GM18517 (cell line): ENCODE results near the gene GTF2IRD1.
"Not testable (repeated sequence)": the region's sequence is repeated elsewhere in the genome, so short reads cannot be mapped to it uniquely, and the experiment has no call there.

Experiments
- ATAC-seq: cut with Tn5 transposase; IDR thresholded peaks from one replicate; pipeline ENCODE4 v1.9.1; 2021; ENCODE audit warnings: mild to moderate bottlenecking, moderate library complexity; ENCODE audit not compliant: unreplicated experiment

GTF2IRD1 gene, protein sequence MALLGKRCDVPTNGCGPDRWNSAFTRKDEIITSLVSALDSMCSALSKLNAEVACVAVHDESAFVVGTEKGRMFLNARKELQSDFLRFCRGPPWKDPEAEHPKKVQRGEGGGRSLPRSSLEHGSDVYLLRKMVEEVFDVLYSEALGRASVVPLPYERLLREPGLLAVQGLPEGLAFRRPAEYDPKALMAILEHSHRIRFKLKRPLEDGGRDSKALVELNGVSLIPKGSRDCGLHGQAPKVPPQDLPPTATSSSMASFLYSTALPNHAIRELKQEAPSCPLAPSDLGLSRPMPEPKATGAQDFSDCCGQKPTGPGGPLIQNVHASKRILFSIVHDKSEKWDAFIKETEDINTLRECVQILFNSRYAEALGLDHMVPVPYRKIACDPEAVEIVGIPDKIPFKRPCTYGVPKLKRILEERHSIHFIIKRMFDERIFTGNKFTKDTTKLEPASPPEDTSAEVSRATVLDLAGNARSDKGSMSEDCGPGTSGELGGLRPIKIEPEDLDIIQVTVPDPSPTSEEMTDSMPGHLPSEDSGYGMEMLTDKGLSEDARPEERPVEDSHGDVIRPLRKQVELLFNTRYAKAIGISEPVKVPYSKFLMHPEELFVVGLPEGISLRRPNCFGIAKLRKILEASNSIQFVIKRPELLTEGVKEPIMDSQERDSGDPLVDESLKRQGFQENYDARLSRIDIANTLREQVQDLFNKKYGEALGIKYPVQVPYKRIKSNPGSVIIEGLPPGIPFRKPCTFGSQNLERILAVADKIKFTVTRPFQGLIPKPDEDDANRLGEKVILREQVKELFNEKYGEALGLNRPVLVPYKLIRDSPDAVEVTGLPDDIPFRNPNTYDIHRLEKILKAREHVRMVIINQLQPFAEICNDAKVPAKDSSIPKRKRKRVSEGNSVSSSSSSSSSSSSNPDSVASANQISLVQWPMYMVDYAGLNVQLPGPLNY

DNA sequence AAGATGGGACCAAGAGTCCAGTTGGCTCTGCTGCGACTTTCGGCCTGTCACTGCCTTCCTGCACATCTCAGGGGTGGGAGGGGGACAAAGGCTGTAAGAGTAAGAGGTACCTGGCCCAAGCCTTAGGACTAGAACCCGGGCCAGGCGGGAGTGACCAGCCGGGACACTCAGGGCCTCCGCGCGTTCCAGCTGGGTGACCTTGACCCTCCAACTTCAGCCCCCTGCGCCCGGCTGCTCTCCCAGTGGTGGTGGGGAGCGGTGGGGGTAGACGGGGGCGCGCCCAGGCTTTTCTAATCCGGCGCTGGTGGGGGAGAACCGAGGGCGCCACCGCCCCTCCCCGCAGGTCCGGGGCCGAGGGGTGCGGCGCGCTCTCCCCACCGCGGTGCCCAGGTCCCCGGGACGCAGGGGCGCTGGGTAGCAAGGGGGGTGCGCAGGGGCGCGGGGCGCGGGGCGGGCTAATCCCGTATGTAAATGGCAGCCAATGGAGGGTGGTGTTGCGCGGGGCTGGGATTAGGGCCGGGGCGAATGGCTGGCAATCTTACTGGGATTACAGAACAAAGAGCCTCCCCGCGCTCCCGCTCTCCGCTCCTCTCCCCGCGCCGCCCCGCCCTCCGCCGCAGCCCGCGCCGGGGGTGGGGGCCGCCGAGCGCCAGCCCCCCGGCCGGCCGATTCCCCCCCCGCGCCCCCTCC, at the start of gene GTF2IRD1:
GTF2IRD1 (plus strand) TSS at position 585 of the 690 bp plus-strand sequence. CDS start 54,175 bp downstream, outside the sequence.
- no peak for ATAC-seq

- no peak for ATAC-seq
These were observed 49.4 kb upstream of the GTF2IRD1 start for GRCh38 chr7:74404388-74404700.

- no peak for ATAC-seq
These were observed 49.0 kb upstream of the GTF2IRD1 start for GRCh38 chr7:74404741-74405140.

GRCh38 chr7:74405191-74405898, 48.4 kb upstream of the GTF2IRD1 start:
- ATAC-seq, result no peak

DNA sequence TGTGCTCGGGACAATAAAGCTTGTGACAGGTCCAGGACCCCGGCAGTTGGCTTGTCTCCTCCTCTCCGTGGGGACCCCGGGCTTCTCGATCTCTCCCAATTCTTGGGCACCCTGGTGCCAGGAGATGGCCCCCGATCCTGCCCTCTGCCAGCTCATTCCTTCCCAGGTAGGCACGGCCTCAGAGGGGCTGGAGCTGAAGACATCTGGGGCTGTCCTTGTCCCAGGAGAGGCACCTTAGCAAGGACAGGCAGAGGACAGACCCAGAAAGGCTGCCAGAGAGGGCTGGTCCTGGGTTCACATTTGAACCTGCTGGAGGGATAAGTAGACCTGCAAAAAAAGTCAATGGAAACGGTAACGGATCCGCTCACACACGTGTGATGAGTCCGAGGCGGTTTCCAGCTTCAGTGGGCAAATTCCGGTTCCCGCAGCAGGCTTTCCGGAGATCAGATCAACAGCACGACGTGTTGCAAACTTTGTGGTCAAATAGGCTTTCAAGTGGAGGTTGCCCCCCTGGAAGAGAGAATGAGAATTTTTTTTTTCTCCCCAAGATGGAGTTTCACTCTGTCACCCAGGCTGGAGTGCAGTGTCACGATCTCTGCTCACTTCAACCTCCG, 47.7 kb upstream of the GTF2IRD1 start:
- ATAC-seq, result no peak

- no peak for ATAC-seq
These were observed 45.7 kb upstream of the GTF2IRD1 start for GRCh38 chr7:74407958-74408357.

- ATAC-seq, result no peak
These were observed 44.1 kb upstream of the GTF2IRD1 start for GRCh38 chr7:74409571-74409970.

GRCh38 chr7:74410772-74411171, 42.9 kb upstream of the GTF2IRD1 start:
- no peak for ATAC-seq

DNA sequence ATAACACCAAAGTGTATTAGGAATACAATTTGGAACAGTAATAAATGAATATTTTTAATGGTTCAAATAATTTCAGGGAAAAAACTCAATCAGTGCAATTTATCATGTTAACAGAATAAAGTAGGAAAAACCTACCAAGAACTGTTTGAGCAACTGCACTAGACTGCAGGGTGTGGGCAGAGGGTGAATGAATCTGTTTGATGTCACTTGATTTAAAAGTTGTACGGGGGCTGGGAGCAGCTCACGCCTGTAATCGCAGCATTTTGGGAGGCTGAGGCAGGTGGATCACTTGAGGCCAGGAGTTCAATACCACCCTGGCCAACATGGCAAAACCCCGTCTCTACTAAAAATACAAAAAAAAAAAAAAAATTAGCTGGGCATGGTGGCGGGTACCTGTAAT, 42.1 kb upstream of the GTF2IRD1 start:
- not testable (repeated sequence) for ATAC-seq

DNA sequence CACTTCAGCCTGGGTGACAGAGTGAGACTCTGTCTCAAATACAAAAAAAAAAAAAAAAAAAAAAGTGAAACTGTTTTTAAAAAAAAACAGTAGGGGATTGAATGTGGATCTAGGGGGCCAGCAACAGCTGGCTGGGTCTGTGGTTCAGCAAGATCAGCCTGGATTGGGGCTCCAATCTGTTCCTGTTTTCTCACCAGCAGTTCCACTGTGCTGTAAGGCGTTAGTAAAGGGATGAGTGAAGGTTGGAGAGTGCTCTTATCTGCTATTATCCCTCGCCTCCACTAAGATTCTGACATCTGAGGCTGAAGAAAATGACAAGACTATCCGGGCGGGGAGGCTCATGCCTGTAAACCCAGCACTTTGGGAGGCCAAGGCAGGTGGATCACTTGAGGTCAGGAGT, 41.6 kb upstream of the GTF2IRD1 start:
- ATAC-seq, result no peak

DNA sequence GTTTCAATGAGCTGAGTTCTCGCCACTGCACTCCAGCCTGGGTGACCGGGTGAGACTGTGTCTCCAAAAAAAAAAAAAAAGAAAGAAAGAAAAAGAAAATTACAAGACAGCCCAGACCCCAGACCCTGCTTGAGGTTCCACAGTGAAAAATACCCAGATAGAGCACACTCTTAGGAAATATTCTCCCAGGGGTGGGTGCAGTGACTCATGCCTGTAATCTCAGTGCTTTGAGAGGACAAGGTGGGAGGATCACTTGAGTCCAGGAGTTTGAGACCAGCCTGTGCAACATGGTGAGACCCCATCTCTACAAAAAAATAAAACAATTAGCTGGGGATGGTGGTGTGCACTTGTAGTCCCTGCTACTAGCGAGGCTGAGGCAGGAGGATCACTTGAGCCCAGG, 41.1 kb upstream of the GTF2IRD1 start:
- ATAC-seq, result no peak

GRCh38 chr7:74414595-74415333, 38.9 kb upstream of the GTF2IRD1 start:
- ATAC-seq, result not testable (repeated sequence)

DNA sequence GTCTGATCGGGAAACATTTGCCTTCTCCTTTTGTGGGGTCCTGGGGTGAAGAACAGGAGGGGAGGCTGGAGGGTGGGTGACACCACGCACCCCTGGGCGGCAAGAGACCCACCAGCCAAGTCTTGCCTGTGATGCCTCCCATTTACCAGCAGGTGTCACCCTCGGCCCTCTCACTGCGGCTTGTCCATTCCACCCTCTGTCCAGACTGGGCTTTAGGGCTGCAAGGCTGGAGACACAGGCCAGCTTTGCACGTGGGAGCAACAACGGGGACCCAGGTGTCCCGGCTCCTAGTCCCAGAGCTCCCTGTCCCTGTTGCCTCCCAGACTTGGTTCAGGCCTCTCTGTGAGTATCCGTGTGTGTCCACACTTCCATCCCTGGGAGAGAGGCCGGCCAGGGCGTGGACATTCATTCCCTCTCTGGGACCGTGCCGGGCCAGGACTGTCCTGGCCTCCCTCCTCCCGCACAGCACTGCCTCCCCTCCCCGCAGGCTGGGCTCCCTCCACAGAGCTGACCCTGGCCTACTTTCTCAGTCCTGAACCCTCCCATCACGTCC, 36.2 kb upstream of the GTF2IRD1 start:
- ATAC-seq, result no peak

DNA sequence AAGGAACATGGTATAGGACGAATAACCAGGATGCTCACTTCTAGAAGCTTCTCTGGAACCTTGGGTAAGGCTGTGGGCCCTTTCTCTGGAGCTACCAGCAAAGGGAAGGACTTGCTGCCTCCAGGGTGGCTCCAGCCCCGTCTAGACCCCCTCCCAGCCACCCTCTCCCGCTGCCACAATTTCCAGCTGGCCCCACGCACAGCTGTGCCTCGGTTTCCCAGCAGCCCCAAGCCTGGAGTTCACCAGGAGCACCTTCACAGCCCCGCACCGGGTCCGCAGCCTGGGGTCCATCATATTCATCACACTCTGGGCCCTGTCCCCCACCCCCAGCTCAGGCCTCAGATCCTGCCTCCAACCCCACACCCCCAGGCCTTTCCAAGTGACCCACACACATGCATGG, 35.6 kb upstream of the GTF2IRD1 start:
- no peak for ATAC-seq

DNA sequence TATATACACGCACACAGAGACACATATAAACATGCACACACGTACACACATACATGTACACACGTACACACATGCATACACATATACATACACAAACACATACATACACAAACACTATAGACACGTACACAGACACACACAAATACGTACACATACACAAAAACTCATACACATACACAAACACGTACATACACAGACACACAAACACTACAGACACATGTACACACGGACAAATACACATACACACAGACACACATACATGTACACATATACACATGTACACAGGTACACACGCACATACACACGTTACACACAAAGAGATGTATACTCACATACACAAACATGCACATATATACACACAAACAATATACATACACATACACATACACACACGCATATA, 35.2 kb upstream of the GTF2IRD1 start:
- ATAC-seq, result no peak

DNA sequence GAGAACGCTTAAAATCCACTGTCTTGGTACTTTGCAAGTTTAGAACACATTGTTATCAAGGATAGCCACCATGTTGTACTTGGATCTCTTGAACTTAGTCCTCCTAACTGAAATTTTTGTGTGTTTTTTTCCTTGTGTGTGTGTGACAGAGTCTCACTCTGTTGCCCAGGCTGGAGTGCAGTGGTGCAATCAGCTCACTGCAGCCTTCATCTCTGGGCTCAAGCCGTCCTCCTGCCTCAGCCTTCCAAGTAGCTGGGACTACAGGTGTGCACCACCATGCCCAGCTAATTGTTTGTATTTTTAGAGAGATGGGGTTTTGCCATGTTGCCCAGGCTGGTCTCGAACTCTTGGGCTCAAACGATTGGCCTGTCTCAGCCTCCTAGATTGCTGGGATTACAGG, 34.5 kb upstream of the GTF2IRD1 start:
- not testable (repeated sequence) for ATAC-seq

DNA sequence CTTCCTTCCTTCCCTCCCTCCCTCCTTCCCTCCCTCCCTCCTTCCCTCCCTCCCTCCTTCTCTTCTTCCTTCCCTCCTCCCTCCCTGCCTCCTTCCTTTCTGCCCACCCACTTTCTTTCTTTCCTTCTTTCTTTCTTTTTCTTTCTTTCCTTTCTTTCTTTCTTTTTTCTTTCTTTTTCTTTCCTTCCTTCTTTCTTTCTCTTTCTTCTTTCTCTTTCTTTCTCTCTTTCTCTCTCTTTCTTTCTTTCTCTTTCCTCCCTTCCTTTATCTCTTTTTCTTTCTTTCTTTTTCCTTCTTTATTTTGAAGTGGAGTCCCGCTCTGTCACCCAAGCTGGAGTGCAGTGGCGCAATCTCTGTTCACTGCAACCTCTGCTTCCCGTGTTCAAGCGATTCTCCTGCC, 33.7 kb upstream of the GTF2IRD1 start:
- no peak for ATAC-seq

GRCh38 chr7:74424291-74424880, 29.3 kb upstream of the GTF2IRD1 start:
- no peak for ATAC-seq

DNA sequence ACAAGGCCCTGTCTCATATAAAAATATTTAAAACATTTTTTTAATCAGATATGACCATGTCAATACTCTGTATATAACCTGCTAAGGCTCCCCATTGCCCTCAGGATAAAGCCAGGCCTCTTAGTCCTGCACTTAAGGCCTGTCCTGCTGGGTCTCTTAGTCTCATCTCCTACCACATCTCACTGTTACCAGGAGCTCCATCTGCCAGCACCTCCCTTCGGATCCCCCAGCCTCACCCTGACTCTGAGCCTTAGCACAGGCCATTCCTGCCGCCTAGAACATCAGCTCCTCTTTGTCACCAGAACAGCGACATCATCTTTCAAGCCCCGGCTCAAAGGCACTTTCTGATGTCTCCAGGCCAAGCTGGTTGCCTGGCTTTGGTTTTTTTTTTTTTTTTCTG, 25.7 kb upstream of the GTF2IRD1 start:
- ATAC-seq, result no peak
